A673 (cell line): Measurements from ENCODE around the gene MLN.

Experiments
- CTCF ChIP-seq: fragments of 300-800, 200-600 bp; sonication (generic); conservative IDR thresholded peaks from 2 replicates; pipeline ENCODE4 v1.5.1; 2017; ENCODE audit warnings: low read depth, mild to moderate bottlenecking, antibody characterized with exemption, low read length, moderate library complexity, mixed read lengths
- EZH2 ChIP-seq: fragments of 200-600 bp; sonication (generic); IDR thresholded peaks from 2 replicates; pipeline ENCODE4 v1.6.1; 2017; ENCODE audit warnings: borderline replicate concordance, low read depth, mild to moderate bottlenecking, mixed read lengths, antibody characterized with exemption, low read length; ENCODE audit not compliant: poor library complexity, severe bottlenecking

GRCh38 chr6:33774774-33775173, 29.0 kb downstream of the MLN start:
- TF ChIP-seq EZH2 (no peak), CTCF (no peak)
